Left lung (tissue), 10 donors: ENCODE data around the gene PPP5C. TPM values are rescaled to one million over a fixed set of nuclear protein-coding genes. Genes with fewer than 3 reads are reported as not detected.

Source experiments
- ATAC-seq: fragments of 200-7000 bp; cut with Tn5 transposase; one replicate; pipeline ENCODE4 v1.9.1; 2020; ENCODE audit warnings: moderate library complexity
- DNase-seq, 4 donors: peaks; one replicate each; pipeline ENCODE4 v3.0.0-alpha.2; 2013 to 2020
- H3K27ac ChIP-seq, 2 donors: fragments of 200-600 bp; sonication (generic) in 1 of 2; one replicate each; pipeline versions ENCODE4 v1.5.0 to v1.8.0; 2020 to 2021
- H3K27me3 ChIP-seq, 2 donors: fragments of 200-600 bp; sonication (generic) in 1 of 2; one replicate each; pipeline versions ENCODE4 v1.5.0 to v1.8.0; 2020 to 2021
- H3K36me3 ChIP-seq, 2 donors: fragments of 200-600 bp; sonication (generic) in 1 of 2; one replicate each; pipeline versions ENCODE4 v1.5.0 to v1.8.0; 2020 to 2021
- H3K4me1 ChIP-seq, 2 donors: fragments of 200-600 bp; one replicate each; pipeline ENCODE4 v1.8.0; 2021
- H3K4me3 ChIP-seq, 2 donors: fragments of 200-600 bp; sonication (generic) in 1 of 2; one replicate each; pipeline versions ENCODE4 v1.5.0 to v1.8.0; 2020 to 2021; ENCODE audit warnings: mild to moderate bottlenecking in 1 of 2
- H3K9me3 ChIP-seq, 2 donors: fragments of 200-600 bp; sonication (generic) in 1 of 2; one replicate each; pipeline versions ENCODE4 v1.5.0 to v1.8.0; 2020 to 2021
- intact Hi-C, 2 donors: fragments of 100-400 bp; cut with DNase I; formaldehyde crosslinking; loops; one replicate each; pipeline versions ENCODE4 v1.11.2 to v1.14.2; 2022
- polyA plus RNA-seq, 6 donors: library from polyadenylated mRNA; unstranded; fragments of 120-200 nt; gene quantifications; one replicate each; pipeline ENCODE4 v1.2.1, GENCODE V29; 2013; ENCODE audit not compliant: insufficient read length in 6 of 6
- total RNA-seq, 2 donors: library from RNA; stranded (reverse); fragmentation: NEBNext Ultra II Directional; extraction: Animal tissue kit (Norgen Biotek cat#: 25700); gene quantifications; one replicate each; pipeline ENCODE4 v1.2.1, GENCODE V29; 2021
- TF ChIP-seq, protein P1 (sequence below), 2 donors: fragments of 200-600 bp; sonication (generic) in 1 of 2; IDR thresholded peaks; one replicate each; pipeline versions ENCODE4 v1.5.0 to v1.8.0; 2021; ENCODE audit warnings: antibody characterized with exemption in 2 of 2
- donor health status: DM: no; HTN: yes; CAD: no.
- donor health status: DM: no; HTN: no; CAD: no.

The PPP5C gene
- total and polyA plus RNA-seq, 8 donors: 52.6 to 114 (median 98.3) TPM

DNA sequence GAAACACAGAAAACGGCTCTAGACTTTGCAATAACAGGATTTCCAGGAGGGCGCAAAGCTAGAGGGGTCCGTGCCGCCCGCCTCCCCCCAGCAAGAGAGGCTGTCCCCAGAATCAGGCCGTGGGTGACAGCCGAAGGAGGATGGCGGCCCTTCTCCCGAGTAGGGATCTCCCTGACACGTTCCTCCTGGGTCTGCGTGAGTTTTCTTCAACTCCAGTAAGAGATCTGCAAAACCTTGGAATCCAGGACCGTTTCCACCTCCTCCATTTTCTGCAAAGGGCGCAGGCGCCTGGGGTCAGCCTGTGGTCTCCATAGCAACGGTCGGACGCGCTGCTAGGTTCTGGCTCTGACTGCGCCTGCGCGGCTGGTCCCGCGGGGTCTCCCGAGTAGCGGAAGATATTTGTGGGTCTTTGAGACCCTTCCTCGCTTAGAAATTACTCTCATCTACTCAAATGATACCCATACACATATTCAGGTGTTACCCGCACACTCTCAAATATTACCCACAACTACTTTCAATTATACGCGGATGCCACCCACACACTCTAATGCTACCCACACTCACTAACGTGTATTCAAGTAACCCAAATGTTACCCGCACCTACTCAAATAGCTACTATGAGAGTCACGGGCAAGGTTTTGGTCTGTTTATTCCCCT is 79.7 kb downstream of the PPP5C start:
- peaks cover 0 to 99% of the 10 kb centered on the region in 2 donors for H3K27me3 ChIP-seq
- H3K4me1 ChIP-seq: peaks cover 0 to 11% of the 10 kb centered on the region in 2 donors
- intact Hi-C loops: no loop called here
- no peaks in the 10 kb centered on the region for H3K36me3 ChIP-seq
- H3K9me3 ChIP-seq: no peaks in the 10 kb centered on the region
- H3K4me3 ChIP-seq: peak overlapping the region; percentile 39 to 41
- DNase-seq: peak in 3 of 4 donors; percentile 80 to 94 (median 85)
- TF ChIP-seq, protein P1, sequence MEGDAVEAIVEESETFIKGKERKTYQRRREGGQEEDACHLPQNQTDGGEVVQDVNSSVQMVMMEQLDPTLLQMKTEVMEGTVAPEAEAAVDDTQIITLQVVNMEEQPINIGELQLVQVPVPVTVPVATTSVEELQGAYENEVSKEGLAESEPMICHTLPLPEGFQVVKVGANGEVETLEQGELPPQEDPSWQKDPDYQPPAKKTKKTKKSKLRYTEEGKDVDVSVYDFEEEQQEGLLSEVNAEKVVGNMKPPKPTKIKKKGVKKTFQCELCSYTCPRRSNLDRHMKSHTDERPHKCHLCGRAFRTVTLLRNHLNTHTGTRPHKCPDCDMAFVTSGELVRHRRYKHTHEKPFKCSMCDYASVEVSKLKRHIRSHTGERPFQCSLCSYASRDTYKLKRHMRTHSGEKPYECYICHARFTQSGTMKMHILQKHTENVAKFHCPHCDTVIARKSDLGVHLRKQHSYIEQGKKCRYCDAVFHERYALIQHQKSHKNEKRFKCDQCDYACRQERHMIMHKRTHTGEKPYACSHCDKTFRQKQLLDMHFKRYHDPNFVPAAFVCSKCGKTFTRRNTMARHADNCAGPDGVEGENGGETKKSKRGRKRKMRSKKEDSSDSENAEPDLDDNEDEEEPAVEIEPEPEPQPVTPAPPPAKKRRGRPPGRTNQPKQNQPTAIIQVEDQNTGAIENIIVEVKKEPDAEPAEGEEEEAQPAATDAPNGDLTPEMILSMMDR (IDR thresholded peaks at IDR 0.05): no peak
- peak; percentile 88 for ATAC-seq
- H3K27ac ChIP-seq: peak overlapping the region in 1 of 2 donors; percentile 69

GRCh38 chr19:46427518-46428045 is 80.7 kb downstream of the PPP5C start:
- Histone ChIP-seq H3K36me3 (no peaks in the 10 kb centered on the region), H3K27ac (no peak overlapping the region), H3K9me3 (no peaks in the 10 kb centered on the region), H3K4me1 (peaks cover 0 to 11% of the 10 kb centered on the region in 2 donors), H3K4me3 (no peak overlapping the region), H3K27me3 (peaks cover 0 to 99% of the 10 kb centered on the region in 2 donors)
- ATAC-seq (no peak), DNase-seq (no peak)
- intact Hi-C loops: no loop called here
- TF ChIP-seq, protein P1 (IDR thresholded peaks at IDR 0.05): no peak

DNA sequence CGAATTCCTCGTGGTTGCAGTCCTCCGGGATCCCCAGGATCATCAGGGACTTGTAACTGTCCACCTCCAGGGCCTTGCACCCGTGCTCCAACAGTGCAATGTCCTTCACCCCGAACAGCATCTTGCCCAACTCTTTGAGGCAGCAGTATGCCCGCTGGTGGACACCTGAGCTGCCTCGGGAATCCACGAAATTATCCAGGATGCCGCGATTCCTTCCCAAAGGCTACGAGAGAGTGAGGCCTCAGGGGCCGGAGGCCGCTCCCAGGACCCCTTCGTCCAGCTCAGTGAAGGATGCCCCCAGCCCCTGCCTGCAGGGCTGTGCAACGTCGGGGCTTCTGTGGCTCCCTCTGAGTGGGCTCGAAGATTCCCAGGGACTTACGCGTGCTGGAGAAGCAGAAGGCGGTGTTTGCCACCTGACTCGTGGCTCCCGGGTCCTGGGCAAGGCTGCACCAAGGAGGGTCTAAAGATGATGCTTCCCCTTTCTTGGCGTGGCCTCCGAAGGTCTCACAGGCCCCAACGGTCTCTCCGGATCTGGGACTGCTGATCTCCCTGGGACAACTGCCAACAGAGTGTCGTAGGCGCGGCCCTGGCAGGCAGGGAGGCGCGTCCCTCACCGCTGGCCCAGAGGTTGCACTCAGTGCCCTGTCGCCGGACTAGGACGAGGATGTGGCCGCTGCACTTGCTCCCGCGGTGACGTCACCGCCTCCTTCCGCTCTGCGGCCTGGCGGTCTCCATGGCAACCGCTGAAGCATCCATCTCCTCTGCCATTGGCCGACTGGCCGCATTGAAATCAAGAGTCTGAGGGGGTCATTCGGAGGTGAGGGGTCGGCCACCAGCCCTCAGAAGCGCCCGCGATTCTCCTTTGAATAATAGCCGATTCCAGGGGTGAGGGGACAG is 81.6 kb downstream of the PPP5C start, which contains the start of gene PNMA8C:
TSS of gene PNMA8C (minus strand) at position 698 of the 897 bp plus-strand sequence. CDS start at position 121, 577 bp downstream.
- intact Hi-C loops: no loop called here
- ATAC-seq: peak; percentile 15

DNA sequence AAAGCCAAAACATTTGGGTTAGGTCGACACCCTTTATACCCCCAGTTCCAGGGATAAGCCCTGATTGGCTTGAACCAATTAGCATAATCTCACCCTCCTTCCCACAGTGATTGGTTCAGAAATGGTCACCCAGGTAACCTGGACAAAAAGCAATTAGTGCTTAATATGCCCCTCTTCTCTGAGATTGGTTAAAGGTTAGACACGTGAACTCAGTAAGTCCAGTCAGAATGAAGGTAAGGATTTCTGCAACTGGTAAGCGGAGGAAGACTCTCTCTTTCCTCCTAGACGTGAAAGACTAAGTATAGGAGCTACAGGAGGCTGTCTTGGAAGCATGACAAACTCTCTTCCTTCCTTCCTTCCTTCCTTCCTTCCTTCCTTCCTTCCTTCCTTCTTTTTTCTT is 83.1 kb downstream of the PPP5C start:
- DNase-seq (no peak), ATAC-seq (no peak)
- Histone ChIP-seq H3K27me3 (peaks cover 0 to 94% of the 10 kb centered on the region in 2 donors), H3K27ac (no peak overlapping the region), H3K36me3 (no peaks in the 10 kb centered on the region), H3K4me3 (no peak overlapping the region), H3K9me3 (no peaks in the 10 kb centered on the region), H3K4me1 (peaks cover 0 to 11% of the 10 kb centered on the region in 2 donors)
- TF ChIP-seq, protein P1 (IDR thresholded peaks at IDR 0.05): no peak
- intact Hi-C loops: no loop called here

More for the DNA sequence above, 81.6 kb downstream of the PPP5C start, which contains the start of gene PNMA8C:
- Histone ChIP-seq H3K9me3 (no peaks in the 10 kb centered on the region), H3K27me3 (peaks cover 0 to 94% of the 10 kb centered on the region in 2 donors), H3K4me3 (no peak within 1 kb of the TSS), H3K27ac (no peak within 1 kb of the TSS), H3K4me1 (peaks cover 0 to 11% of the 10 kb centered on the region in 2 donors), H3K36me3 (no peaks in the 10 kb centered on the region)
- peak; percentile 29 to 84 (median 66) for DNase-seq
- TF ChIP-seq, protein P1 (IDR thresholded peaks at IDR 0.05): no peak
